ENCODE data around the gene CCDC14.

DNA sequence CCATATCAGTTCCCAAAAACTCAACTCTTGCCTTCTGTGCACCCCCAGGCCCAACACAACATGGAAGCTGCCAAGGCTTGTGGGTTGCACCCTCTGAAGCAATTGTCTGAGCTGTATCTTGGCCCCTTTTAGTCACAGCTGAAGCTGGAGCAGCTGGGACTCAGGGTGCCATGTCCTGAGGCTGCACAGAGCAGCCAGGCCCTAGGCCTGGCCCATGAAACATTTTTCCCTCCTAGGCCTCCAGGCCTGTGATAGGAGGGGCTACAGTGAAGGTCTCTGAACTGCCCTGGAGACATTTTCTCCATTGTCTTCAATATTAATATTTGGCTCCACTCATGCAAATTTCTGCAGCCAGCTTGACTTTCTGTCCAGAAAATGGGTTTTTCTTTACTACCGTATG is 68.8 kb downstream of the CCDC14 start:
- TF ChIP-seq, protein P1, sequence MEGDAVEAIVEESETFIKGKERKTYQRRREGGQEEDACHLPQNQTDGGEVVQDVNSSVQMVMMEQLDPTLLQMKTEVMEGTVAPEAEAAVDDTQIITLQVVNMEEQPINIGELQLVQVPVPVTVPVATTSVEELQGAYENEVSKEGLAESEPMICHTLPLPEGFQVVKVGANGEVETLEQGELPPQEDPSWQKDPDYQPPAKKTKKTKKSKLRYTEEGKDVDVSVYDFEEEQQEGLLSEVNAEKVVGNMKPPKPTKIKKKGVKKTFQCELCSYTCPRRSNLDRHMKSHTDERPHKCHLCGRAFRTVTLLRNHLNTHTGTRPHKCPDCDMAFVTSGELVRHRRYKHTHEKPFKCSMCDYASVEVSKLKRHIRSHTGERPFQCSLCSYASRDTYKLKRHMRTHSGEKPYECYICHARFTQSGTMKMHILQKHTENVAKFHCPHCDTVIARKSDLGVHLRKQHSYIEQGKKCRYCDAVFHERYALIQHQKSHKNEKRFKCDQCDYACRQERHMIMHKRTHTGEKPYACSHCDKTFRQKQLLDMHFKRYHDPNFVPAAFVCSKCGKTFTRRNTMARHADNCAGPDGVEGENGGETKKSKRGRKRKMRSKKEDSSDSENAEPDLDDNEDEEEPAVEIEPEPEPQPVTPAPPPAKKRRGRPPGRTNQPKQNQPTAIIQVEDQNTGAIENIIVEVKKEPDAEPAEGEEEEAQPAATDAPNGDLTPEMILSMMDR (conservative IDR thresholded peaks at IDR 0.05; ENCODE audit: low read length) = no peak
- TF ChIP-seq EZH2phosphoT487 (IDR thresholded peaks at IDR 0.05; ENCODE audit: borderline replicate concordance, low read depth, low read length) = no peak

Data from OCI-LY7 (cell line).